ENCODE data around the gene SMG6.
A peak's percentile ranks its signal among the peaks of the same experiment; 100 is the strongest.

SMG6 gene

GRCh38 chr17:2049333-2050299 lies 254.0 kb downstream of the SMG6 start:
- peak; percentile 77 for DNase-seq (ENCODE audit: low spot score)

DNA sequence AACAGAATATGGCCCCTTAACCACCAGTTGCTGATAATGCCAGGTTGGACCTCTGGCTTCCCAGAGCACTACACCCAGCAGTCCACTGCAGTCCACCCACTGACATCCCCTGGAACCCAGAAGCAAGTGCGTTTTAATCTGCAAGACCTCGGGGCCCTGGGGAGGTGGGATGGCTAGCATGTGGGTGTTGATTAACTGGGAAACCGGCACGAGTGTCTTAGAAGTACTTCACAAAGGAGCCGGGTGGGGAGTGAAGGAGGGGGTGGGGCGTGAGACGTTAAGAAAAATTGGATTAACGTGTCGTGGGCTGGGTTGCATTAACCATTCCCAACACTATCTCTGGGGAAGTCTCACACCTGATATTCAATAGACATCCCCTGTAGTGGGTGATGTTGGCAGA lies 254.8 kb downstream of the SMG6 start:
- no peak for DNase-seq (ENCODE audit: low spot score)

- DNase-seq (ENCODE audit: low spot score) = no peak
These were observed 256.0 kb downstream of the SMG6 start for GRCh38 chr17:2047590-2047989.

DNA sequence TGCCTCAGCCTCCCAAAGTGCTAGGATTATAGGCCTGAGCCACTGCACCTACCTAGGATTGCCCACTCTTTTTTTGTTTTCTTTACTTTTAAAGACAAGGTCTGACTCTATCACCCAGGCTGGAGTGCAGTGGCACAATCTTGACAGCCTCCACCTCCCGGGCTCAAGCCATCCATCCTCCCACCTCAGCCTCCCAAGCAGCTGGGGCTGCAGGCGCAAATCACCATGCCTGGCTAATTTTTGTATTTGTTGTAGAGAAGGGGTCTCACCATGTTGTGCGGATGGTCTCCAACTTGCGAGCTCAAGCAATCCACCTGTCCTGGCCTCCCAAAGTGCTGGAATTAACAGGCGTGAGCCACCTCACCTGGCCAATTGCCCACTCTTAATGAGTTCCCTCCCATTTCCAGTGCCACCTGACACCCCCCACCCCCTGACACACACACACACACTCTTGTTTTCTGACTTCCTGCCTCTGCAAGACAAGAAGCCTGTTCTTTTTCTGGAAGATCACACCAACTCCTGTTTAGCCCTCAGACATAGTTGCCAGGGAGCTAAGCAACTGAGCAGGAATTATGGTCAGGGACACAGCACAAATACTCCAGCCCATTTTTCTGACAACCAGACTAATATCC lies 259.2 kb downstream of the SMG6 start:
- no peak for DNase-seq (ENCODE audit: low spot score)

GRCh38 chr17:2043785-2044184 lies 259.8 kb downstream of the SMG6 start:
- no peak for DNase-seq (ENCODE audit: low spot score)

- no peak for DNase-seq (ENCODE audit: low spot score)
These were observed 260.7 kb downstream of the SMG6 start for GRCh38 chr17:2042933-2043332.

- no peak for DNase-seq (ENCODE audit: low spot score)
These were observed 261.2 kb downstream of the SMG6 start for GRCh38 chr17:2042390-2042847.

DNA sequence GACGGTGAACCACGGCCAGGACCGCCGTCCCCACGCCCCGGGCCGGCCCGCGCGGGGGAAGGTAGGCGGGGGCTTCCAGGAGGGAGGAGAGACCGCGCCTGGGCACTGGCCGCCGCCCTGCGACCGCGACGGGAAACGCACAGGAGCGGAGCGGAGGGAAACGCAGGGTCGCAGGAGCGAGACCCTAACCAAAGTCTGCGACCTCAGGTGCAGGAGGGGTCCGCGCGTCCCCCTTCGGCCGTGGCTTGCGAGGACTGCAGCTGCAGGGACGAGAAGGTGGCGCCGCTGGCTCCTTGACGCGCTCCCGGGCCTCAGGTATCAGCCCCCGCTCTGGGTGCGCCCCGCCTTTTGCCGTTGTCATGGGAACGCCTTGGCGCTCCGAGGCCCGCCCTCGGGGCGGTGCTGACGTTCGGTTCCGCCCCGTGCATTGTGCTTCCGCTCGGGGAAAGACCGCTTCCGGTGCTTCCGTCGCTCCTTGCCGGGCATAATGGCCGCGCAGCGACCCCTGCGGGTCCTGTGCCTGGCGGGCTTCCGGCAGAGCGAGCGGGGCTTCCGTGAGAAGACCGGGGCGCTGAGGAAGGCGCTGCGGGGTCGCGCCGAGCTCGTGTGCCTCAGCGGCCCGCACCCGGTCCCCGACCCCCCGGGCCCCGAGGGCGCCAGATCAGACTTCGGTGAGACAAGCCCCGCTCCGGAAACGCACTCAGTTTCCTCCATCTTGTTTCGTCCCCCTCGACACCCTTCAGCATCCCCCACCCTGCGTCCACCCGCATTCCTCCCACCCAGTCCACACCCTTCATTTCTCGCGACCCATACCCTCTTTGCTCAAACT lies 261.8 kb downstream of the SMG6 start, which contains the start of gene OVCA2:
TSS of gene OVCA2 (plus strand) at position 462 of the 829 bp plus-strand sequence. CDS start at position 488, 26 bp downstream.
- peak; percentile 98 for DNase-seq (ENCODE audit: low spot score)

DNA sequence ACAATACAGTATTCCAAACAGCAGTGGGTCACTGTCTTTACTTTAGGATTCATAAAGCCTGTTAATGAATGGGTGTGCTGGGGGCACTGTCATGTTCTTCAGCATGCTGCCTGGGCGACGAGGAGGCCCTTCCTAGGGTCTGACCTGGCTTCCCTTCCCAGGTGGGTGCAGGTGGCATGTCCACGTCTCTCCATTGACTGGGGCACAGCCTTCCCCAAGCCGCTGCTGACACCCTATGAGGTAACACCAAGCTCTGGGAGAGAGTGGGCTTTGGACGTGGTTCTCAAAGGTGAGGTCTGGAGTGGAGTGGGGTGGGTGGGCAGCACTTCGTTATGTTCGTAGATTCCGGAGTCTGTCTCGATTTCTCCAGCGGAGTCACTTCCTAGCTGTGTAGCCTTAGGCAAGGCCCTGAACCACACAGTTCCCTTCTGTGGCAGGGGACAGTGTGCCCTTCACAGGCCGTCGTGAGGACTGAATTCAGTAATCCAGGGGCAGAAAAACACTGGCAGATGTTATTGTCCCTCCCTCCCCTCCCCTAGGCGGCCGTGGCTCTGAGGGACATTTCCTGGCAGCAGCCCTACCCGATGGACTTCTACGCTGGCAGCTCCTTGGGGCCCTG lies 262.5 kb downstream of the SMG6 start:
- no peak for DNase-seq (ENCODE audit: low spot score)

- no peak for DNase-seq (ENCODE audit: low spot score)
These were observed 263.3 kb downstream of the SMG6 start for GRCh38 chr17:2040219-2040827.

GRCh38 chr17:2037155-2037554 lies 266.4 kb downstream of the SMG6 start:
- no peak for DNase-seq (ENCODE audit: low spot score)

DNA sequence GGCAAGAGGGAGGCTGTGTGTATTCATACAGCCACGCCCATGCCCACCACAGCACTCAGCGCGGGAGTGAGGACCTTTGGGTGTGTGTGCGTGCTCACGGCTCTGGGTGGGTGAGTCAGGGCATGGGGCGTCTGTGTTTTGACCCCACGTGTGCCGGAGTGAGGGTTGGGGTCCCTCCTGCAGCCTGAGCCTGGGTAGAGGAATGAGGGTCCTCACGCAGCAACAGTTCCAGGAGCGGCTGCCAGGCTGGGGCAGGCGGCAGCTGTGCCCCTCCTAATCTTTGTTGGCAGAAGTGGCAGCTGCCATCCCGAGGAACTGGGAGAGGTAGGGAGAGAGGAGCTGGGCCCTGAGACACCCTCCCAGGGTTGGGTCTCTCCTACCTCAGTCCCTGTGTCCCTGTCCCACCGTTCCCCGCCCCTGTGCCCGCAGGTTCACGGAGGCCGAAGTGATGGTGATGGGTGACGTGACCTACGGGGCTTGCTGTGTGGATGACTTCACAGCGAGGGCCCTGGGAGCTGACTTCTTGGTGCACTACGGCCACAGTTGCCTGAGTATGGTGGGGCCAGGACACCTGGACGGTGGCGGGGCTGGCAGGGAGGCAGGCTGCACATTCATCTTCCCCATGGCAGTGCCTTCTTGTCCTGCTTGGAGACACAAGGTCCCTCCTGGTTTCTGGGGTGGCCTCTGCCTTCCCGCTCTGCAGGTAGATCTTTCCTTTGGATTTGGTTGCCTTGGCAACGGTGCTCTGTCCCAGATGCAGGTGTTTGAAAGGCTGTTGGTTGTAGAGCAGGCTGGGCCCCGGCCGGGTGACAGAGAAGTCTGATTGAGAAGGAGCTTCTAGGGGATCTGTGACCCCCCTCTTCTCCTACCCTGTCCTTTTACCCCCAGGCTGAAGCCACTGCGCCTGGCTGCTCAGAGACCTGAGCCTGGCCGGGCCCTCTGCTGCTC lies 267.8 kb downstream of the SMG6 start:
- DNase-seq (ENCODE audit: low spot score) = no peak

GRCh38 chr17:2034806-2035540 lies 268.6 kb downstream of the SMG6 start:
- DNase-seq (ENCODE audit: low spot score) = no peak

GRCh38 chr17:2034157-2034556 lies 269.4 kb downstream of the SMG6 start:
- no peak for DNase-seq (ENCODE audit: low spot score)

DNA sequence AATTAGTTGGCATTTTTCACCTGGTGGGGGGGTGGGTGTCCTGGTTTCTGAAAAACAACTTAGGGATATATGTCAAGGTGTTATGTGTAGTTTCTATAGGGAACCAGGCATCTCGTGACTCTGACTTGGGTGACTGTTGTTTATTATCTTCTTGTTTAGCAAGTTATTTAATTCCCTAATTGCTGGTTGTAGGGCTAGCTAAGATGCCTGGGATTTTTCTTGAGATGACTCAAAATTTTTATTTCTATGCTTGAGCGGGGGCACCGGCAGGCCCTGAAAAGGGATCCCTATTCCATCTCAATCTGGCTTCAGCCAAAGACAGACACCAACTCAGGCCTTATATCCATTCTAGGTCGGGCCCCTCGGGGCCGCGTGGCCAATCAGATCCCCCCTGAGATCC lies 270.4 kb downstream of the SMG6 start:
- no peak for DNase-seq (ENCODE audit: low spot score)

DNA sequence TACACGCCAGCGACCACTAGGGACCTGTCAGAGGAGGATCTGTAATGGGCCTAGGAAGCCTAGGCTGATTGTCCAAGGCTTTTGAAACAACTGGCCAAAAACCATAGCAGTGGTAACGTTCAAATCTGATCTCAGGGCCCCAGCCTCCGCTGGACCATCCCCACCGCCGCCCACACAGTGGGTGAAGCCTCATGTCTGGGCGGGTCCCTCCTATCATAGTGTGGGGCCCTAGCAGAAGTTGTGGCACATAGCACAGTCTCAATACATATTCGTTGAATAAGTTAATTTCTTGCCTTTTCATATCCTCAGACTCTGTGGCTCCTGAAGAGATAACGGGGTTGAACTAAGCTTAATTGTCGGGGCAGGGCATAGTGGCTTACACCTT lies 272.8 kb downstream of the SMG6 start:
- no peak for DNase-seq (ENCODE audit: low spot score)

- DNase-seq (ENCODE audit: low spot score) = peak; percentile 88
These were observed 273.4 kb downstream of the SMG6 start, which contains the start of gene DPH1 for GRCh38 chr17:2029911-2030778. TSS of gene DPH1 (plus strand) at chr17:2030153. CDS start at chr17:2030170, 17 bp downstream.

GRCh38 chr17:2028737-2029136 lies 274.8 kb downstream of the SMG6 start:
- no peak for DNase-seq (ENCODE audit: low spot score)
